HEK293 (cell line): ENCODE measurements around the gene SETD4.

Experiments
- CTCF ChIA-PET: fragments of 350-600 bp; formaldehyde crosslinking; extraction: SDS; loops from one replicate; lab custom pipeline; 2021; ENCODE audit warnings: antibody characterized with exemption; lab: Yijun Ruan, JAX
- POLR2A ChIA-PET: fragments of 300-600 bp; formaldehyde crosslinking; extraction: SDS; loops from one replicate; lab custom pipeline; 2020; ENCODE audit warnings: antibody characterized with exemption, inconsistent platforms; lab: Yijun Ruan, JAX
- H3K27ac ChIP-seq: fragments of 200-500 bp; sonication (Bioruptor generic); 2 replicates; pipeline ENCODE4 v1.5.1; 2014; ENCODE audit warnings: low read depth, low read length, control low read depth, inconsistent platforms; ENCODE audit errors: extremely low read depth
- H3K36me3 ChIP-seq, 2 experiments: fragments of 200-500 bp in 1 of 2; sonication (Bioruptor generic) in 1 of 2; 1 replicate in 1 of 2; 2 replicates in 1 of 2; pipeline ENCODE4 v1.5.1; 2014 to 2017; ENCODE audit warnings: inconsistent platforms in 2 of 2, low read length in 2 of 2; ENCODE audit not compliant: control insufficient read depth in 2 of 2, insufficient read depth in 1 of 2
- H3K4me1 ChIP-seq: fragments of 200-500 bp; sonication (Bioruptor generic); 2 replicates; pipeline ENCODE4 v1.5.1; 2014; ENCODE audit warnings: mild to moderate bottlenecking, low read length, inconsistent platforms; ENCODE audit not compliant: control insufficient read depth, insufficient read depth
- H3K4me3 ChIP-seq: 2 replicates; pipeline ENCODE4 v1.5.1; 2011; ENCODE audit warnings: low read depth, mild to moderate bottlenecking, control low read depth, low read length, moderate library complexity
- H3K9me3 ChIP-seq: fragments of 200-500 bp; sonication (Bioruptor generic); 2 replicates; pipeline ENCODE4 v1.5.1; 2014; ENCODE audit warnings: low read depth, low read length, inconsistent platforms; ENCODE audit not compliant: control insufficient read depth, insufficient read depth
- BCL11A ChIP-seq: fragments of 450-650 bp; formaldehyde crosslinking; IDR thresholded peaks from 2 replicates; pipeline ENCODE4 v1.5.1; 2016; ENCODE audit warnings: low read depth, missing biosample characterization, missing genetic modification characterization
- GLI2 ChIP-seq: fragments of 450-650 bp; formaldehyde crosslinking; IDR thresholded peaks from 2 replicates; pipeline ENCODE4; 2017; ENCODE audit warnings: missing biosample characterization, missing genetic modification characterization, low read depth, borderline replicate concordance
- PRDM2 ChIP-seq: fragments of 450-650 bp; formaldehyde crosslinking; IDR thresholded peaks from 2 replicates; pipeline ENCODE4 v1.5.1; 2016; ENCODE audit warnings: missing biosample characterization, missing genetic modification characterization, borderline replicate concordance
- SALL2 ChIP-seq: fragments of 450-650 bp; formaldehyde crosslinking; IDR thresholded peaks from 2 replicates; pipeline ENCODE4 v1.5.0; 2017; ENCODE audit warnings: missing biosample characterization, mild to moderate bottlenecking, missing genetic modification characterization, borderline replicate concordance
- SCRT2 ChIP-seq: fragments of 450-650 bp; formaldehyde crosslinking; IDR thresholded peaks from 2 replicates; pipeline ENCODE4 v1.5.1; 2016; ENCODE audit warnings: missing biosample characterization, missing genetic modification characterization
- ZBTB48 ChIP-seq: fragments of 450-650 bp; formaldehyde crosslinking; IDR thresholded peaks from 2 replicates; pipeline ENCODE4 v1.5.1; 2016; ENCODE audit warnings: missing biosample characterization, missing genetic modification characterization
- ZIC2 ChIP-seq: fragments of 450-650 bp; formaldehyde crosslinking; IDR thresholded peaks from 2 replicates; pipeline ENCODE4 v1.5.1; 2016; ENCODE audit warnings: missing biosample characterization, missing genetic modification characterization
- ZNF114 ChIP-seq: fragments of 450-650 bp; formaldehyde crosslinking; IDR thresholded peaks from 2 replicates; pipeline ENCODE4 v1.5.0; 2017; ENCODE audit warnings: missing biosample characterization, missing genetic modification characterization
- ZNF121 ChIP-seq: fragments of 450-650 bp; formaldehyde crosslinking; IDR thresholded peaks from 2 replicates; pipeline ENCODE4 v1.5.1; 2016; ENCODE audit warnings: missing biosample characterization, missing genetic modification characterization
- ZNF23 ChIP-seq: fragments of 450-650 bp; formaldehyde crosslinking; IDR thresholded peaks from 2 replicates; pipeline ENCODE4 v1.5.1; 2016; ENCODE audit warnings: missing biosample characterization, missing genetic modification characterization, borderline replicate concordance
- ZNF501 ChIP-seq: fragments of 450-650 bp; formaldehyde crosslinking; IDR thresholded peaks from 2 replicates; pipeline ENCODE4 v1.5.1; 2016; ENCODE audit warnings: missing biosample characterization, missing genetic modification characterization
- ZNF514 ChIP-seq: fragments of 450-650 bp; formaldehyde crosslinking; IDR thresholded peaks from 2 replicates; pipeline ENCODE4 v1.5.1; 2016; ENCODE audit warnings: missing biosample characterization, missing genetic modification characterization
- ZNF544 ChIP-seq: fragments of 450-650 bp; formaldehyde crosslinking; IDR thresholded peaks from 2 replicates; pipeline ENCODE4 v1.5.0; 2017; ENCODE audit warnings: missing biosample characterization, missing genetic modification characterization
- ZNF747 ChIP-seq: fragments of 450-650 bp; formaldehyde crosslinking; IDR thresholded peaks from 2 replicates; pipeline ENCODE4 v1.5.1; 2016; ENCODE audit warnings: missing biosample characterization, missing genetic modification characterization
- ZSCAN30 ChIP-seq: fragments of 450-650 bp; IDR thresholded peaks from 2 replicates; pipeline ENCODE4 v1.5.1; 2018; ENCODE audit warnings: missing biosample characterization, mild to moderate bottlenecking, missing genetic modification characterization, moderate library complexity

SETD4 gene

GRCh38 chr21:36041910-36042309 lies 18.4 kb downstream of the SETD4 start (continued):
- TF ChIP-seq ZBTB48 (tag by site-specific recombination) (no peak), ZSCAN30 (no peak), PRDM2 (tag by site-specific recombination) (no peak), ZNF114 (no peak), ZNF23 (tag by site-specific recombination) (no peak), ZNF544 (no peak)

GRCh38 chr21:36040389-36040788 lies 19.9 kb downstream of the SETD4 start:
- Histone ChIP-seq H3K36me3 (peaks cover 75 to 91% of the 10 kb centered on the region in 2 experiments), H3K4me1 (no peaks in the 10 kb centered on the region), H3K9me3 (no peaks in the 10 kb centered on the region), H3K4me3 (no peak overlapping the region), H3K27ac (no peak overlapping the region)
- ChIA-PET POLR2A (no interaction called here), CTCF (interaction anchor here (0.8 to 0.9 kb wide), 3 partner anchors 66 to 1348 kb away, joined by 3 read pairs; no protein-coding TSS in a partner anchor)
- no peak for TF ChIP-seq BCL11A
- TF ChIP-seq SCRT2 (tag by site-specific recombination) = peak; percentile 65; the same call in 1 of the 2 replicates
- no peak for TF ChIP-seq ZNF121 (tag by site-specific recombination)
- no peak for TF ChIP-seq ZNF114
- TF ChIP-seq GLI2 = no peak

- no peaks in the 10 kb centered on the region for H3K9me3 ChIP-seq
- TF ChIP-seq ZNF501 (tag by site-specific recombination) (no peak), ZIC2 (tag by site-specific recombination) (peak; percentile 66), ZNF747 (tag by site-specific recombination) (no peak), ZNF514 (tag by site-specific recombination) (no peak), SALL2 (tag by site-specific recombination) (no peak)
- CTCF ChIA-PET = interaction anchor here (0.9 kb wide), 1 partner anchor 72 kb away, joined by 3 read pairs; no protein-coding TSS in a partner anchor
- H3K4me3 ChIP-seq = no peak overlapping the region
- H3K36me3 ChIP-seq = peaks cover 70 to 91% of the 10 kb centered on the region in 2 experiments
- POLR2A ChIA-PET = interaction anchor here (1.3 kb wide), 1 partner anchor 10 kb away, joined by 3 read pairs; no protein-coding TSS in a partner anchor
- H3K27ac ChIP-seq = no peak overlapping the region
- no peaks in the 10 kb centered on the region for H3K4me1 ChIP-seq
Measured at GRCh38 chr21:36039861-36040260, 20.5 kb downstream of the SETD4 start.
